HG03469 (cell line): ENCODE measurements around the gene OR5H2.
"Not testable (repeated sequence)": the region's sequence is repeated elsewhere in the genome, so short reads cannot be mapped to it uniquely, and the experiment has no call there.

Experiments used
- ATAC-seq: cut with Tn5 transposase; IDR thresholded peaks from one replicate; pipeline ENCODE4 v1.9.1; 2021; ENCODE audit warnings: mild to moderate bottlenecking, moderate library complexity, moderate number of reproducible peaks; ENCODE audit not compliant: unreplicated experiment

The OR5H2 gene

DNA sequence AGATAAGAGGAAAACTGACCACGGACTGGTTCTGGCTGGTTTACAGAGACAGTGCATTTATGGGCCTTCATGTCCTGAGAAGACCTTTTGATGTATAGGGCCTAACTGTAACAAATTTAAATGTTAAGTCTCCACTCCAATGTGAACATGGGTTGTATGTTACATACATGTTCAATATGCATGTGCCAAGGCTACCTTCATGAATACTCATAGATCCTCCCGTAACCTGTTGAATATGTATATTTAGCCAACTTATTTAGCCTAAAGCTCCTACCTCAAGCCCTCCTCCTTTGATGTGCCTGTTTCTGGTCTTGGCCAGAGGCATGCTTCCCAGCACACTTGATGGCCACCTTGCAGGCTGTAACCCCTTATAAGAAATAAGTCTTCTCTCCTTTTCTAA, at the start of gene OR5H2:
Gene OR5H2 (plus strand): TSS at position 301 of the 400 bp plus-strand sequence. CDS start 398 bp downstream, outside the sequence.
- ATAC-seq = no peak

DNA sequence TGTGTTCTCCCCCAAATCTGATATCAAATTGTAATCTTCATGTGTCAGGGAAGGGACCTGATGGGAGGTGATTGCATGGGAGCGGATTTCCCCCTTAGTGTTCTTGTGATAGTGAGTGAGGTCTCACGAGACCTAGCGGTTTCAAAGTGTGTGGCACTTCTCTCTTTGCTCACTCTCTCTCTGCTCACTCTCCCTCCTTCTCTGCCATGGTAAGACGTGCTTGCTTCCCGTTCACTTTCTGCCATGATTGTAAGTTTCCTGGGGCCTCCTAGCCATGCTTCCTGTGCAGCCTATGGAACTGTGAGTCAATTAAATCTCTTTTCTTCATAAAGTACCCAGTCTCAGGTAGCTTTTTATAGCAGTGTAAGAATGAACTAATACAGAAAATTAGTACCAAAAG, 48.8 kb upstream of the OR5H2 start:
- ATAC-seq = no peak

DNA sequence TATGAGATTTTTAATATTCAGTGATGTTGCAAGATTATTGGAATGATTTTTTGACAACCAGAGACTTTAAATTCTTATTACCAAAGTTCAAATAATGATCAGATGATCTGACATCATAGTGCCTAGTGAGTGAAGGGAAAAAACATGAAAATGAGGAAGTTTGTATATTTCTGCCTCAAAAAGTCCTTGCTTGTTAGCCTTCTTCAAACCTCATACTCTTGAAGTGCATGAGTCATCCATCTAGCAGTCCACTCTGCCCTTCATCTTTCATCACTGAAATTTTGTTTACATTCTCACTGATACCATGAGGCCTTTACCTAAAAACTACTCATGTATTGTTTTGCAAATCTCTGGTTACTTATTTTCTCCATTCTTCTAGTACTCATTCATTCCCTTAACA, 42.2 kb upstream of the OR5H2 start:
- ATAC-seq = no peak

DNA sequence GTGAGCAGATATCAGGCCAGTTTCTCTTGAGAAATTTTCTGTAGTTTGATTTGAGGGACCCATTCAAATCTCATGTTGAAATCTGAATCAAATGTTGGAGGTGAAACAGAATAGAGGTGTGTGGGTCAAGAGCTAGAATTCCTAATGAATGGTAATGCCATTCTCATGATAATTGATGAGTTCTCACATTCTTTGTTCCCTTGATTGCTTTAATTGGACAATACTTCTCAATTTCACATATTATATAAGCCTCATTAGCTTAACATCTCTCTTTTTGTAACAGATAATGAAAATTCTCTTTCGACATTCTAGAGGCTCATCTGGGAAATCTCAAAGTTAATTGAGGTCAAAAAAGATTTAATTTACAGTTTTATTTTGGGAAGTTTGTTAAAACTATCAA, 40.1 kb upstream of the OR5H2 start:
- ATAC-seq = no peak

DNA sequence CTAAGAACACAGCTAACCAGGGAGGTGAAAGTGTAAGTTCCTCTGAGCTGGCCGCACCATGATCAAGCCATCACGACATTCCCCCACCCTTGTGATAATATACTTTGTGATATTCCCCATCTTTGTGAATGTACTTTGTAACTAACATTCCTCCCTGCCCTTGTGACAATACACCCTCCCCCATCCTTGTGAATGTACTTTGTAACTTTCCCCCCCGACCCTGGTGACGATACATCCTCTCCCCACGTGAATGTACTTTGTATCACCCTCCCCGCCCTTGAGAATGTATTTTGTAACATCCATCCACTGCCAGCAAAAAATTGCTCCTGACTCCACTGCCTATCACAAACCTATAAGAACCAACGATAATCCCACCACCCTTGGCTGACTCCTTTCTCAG, 38.5 kb upstream of the OR5H2 start:
- no peak for ATAC-seq

DNA sequence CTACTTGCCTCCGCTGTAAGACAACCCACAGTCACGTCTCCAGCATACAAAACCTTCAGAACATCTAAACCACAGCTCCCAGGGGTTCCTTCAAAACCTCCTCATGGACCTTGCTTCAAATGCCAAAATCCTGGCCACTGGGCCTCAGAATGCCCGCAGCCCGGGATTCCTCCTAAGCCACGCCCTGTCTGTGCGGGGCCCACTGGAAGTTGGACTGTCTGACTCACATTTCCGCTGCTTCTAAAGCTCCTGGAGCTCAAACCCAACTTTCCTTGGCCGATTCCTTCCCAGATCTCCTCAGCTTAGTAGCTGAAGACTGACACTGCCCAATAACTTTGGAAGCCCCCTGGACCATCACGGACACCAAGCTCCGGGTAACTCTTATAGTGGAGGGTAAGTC, 36.2 kb upstream of the OR5H2 start:
- no peak for ATAC-seq

DNA sequence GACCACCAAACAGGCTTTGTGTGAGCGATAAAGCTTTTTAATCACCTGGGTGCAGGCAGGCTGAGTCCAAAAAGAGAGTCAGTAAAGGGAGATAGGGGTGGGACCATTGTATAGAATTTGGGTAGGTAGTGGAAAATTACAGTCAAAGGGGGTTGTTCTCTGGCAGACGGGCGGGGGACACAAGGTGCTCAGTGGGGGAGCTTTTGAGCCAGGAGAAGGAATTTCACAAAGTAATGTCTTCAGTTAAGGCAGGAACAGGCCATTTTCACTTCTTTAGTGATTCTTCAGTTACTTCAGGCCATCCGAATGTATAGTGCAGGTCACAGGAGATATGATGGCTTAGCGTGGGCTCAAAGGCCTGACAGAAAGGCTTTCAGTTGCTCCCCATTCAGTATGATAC, 26.3 kb upstream of the OR5H2 start:
- not testable (repeated sequence) for ATAC-seq

DNA sequence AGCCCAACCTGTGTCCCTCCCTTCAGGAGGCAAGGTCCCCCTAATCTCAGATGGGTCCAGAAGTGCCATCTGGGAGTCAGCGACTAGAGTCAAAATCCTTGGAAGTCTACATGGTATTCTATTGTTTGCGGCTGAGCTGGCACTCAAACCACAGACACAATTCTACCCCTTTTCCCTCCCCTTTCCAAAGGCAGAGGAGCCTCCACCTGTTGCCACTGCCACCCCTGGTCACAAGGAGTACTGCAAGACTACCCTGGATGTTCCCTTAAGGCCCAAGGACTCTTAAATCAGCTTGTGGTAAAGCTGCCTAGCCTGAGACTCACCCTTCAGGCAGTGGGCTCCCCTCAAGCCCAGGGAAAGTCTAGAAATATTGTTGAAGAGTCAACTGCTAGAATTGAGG, 22.6 kb upstream of the OR5H2 start:
- ATAC-seq = peak; percentile 70

DNA sequence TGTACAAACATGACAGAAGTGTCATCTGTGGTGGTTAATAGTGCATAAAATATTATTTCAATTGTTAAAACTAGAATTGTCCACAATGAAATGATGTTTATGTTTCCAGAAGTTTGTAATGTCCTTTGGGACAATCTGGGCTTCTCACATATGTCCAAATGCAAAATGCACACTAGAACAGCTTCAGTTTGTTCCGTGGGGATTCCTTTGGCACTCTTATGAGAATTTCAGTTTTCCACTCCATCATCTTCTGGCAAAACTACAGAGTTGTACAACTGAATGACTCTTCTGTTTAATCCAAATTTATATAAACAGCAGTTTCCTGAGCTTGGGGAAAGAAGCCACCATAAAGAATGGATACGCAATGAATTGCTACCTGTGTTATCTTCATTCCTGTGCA, 20.3 kb upstream of the OR5H2 start:
- no peak for ATAC-seq

DNA sequence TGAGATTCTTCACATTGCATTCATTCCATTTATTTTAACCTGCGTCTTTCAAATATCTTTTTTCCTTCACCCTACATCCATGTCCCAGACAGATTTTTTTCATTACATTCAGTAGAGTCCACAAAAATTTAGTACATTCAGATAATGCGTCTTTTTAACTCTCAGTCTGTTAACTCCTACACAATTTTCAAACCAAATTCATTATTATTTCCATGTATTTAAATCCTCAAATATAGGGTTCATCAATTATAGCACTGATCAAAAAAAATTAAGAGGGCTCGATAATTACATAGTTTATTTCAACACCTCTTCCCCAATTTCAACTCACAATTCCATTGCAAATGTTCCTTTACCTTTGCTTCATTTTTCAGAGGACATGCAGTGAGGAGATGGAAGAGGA, 18.4 kb upstream of the OR5H2 start, which contains the start of gene OR5H6:
Gene OR5H6 (plus strand): TSS at position 301 of the 400 bp plus-strand sequence. CDS start 89 bp downstream, at position 390.
- no peak for ATAC-seq

DNA sequence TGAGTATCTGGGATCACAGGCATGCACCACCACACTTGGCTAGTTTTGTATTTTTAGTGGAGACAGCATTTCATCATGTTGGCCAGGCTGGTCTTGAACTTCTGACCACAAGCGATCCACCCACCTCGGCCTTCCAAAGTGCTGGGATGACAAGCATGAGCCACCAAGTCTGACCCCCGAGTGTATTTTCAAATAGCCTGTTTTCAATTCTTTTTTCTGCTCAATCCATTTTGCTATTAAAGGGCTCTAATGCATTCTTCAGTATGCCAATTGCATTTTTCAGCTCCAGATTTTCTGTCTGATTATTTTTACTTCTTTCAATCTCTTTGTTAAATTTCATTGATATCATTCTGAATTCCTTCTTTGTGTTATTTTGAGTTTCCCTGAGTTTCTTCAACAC, 12.5 kb upstream of the OR5H2 start:
- no peak for ATAC-seq

DNA sequence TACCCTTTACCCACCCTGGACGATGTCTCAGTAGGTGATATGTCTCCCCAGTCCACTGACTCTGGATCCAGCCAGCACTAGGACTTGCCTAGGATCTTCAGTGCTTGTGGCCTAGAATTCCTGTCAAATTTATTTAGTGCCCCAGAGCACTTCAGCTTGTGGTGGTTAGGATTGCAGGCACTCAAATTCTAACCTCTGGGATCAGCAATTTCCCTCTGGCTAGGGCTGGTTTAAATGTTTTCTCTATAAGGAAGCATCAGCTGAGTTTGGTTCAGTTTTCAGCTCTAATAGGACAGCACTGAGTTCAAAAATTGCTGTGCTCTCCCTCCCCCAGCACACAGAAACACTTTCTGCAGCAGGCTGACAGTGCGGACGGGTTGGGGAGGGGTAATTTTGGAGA, 10.2 kb upstream of the OR5H2 start:
- no peak for ATAC-seq

DNA sequence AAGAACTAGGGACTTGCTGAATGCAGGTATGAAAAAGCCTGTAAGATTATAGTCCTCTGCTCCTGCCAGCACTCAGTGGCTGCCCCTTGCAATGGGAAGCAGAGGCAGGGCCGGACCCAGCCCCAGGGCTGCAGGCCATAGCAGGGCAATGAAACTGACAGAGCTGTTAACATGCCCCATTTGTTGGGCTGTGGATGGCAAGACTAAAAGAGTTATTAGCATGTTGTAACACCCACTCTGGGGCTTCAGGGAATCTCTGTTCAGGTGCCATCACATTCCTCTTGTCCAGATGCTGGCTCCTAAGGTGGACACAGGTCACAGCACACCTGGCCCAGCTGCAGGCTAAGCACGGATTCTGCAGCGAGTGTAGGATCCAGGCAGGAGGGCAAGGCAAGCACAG, 7.4 kb upstream of the OR5H2 start:
- no peak for ATAC-seq

DNA sequence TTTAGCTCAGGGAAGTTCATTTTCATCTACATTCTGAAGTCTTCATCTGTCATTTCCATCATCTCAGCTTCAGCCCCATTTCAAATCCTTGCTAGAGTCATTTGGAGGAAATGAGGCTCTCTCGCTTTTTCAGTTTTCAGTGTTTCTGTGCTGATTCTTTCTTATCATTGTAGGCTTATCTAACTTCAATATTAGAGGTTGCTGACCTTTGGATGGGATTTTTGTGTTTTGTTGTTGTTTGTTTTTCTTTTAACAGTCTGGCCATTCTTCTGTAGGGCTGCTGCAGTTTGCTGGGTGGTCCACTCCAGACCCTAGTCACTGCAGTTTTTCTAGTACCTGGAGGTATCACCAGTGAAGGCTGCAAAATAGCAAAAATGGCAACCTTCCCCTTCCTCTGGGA, 8.6 kb downstream of the OR5H2 start:
- ATAC-seq = no peak

DNA sequence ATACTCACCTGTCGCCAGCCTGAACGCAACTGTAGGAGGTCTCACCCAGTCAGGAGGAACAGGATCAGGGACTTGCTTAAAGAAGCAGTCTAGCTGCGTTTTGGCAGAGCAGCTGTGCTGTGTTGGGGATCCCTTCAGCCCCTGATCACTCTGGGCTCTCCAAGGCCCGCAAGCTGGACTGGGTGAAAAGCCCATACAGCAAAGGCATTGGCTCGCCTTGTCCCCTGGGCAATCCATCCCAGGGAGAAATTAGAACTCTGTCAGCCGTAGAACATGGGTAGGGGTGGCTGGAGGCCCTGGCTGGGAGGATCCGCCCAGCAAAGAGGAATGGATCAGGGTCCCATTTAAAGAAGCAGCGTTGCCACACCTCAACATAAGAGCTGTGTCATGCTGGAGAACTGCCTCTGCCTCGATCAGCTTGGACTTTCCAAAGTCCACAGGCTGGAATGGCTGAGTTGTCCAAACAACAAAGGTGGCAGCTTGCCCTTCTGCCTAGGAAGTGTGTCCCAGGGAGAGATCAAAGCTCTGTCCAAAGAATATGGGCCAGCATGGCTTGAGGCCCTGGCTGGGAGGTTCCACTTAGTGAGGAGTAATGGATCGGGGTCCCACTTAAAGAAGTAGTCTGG, 9.1 kb downstream of the OR5H2 start:
- no peak for ATAC-seq

DNA sequence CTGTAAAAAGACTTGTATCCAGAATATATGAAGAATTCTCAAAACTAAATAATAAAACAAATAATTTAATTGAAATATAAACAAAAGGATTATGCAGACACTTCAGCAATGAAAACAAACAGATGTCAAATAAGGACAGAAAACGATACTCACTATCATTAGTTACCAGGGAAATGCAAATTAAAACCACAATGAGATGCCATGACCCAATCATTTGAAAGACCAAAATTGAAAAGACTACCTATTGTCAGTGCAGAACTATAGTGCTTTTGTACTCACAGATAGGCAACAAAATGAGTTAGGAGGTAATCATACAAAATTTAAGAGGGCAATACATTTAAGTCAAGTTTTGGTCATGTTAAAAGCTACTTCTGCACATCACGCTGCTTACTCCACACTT, 39.8 kb downstream of the OR5H2 start:
- ATAC-seq = no peak

DNA sequence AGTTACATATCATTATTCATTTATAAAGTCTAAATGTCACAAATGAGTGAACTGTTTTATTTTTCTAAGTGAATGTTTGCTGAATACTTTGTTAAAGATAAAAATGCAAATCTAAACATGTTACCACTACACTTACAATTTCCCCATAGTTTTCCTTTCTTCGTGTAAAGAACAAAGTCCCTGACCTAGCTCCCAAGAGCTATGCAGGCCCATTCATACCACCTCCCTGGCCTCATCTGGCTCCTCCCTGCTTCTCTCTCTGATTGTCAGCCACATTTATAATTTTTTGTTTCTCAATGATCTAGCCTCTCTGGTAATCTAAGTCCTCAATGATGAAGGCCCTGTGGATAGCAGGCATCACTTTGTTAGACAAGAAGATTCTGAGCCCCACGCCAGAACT, 40.4 kb downstream of the OR5H2 start:
- no peak for ATAC-seq

DNA sequence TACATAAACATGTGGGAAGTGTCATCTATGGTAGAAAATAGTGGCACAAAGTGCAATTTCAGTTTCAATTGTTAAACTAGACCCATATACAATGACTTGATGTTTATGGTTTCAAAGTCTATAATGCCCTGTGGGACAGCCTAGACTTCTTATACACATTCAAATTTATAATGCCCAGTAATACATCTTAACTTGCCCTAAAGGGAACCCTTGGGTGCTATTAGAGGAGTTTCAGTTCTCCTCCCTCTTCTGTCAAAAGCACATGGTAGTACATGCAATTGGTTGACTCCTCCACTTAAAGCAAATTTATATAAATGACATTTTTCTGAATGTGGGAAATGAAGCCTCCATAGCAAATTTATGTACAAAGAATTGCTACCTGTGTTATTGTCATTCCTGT, 41.1 kb downstream of the OR5H2 start:
- no peak for ATAC-seq

DNA sequence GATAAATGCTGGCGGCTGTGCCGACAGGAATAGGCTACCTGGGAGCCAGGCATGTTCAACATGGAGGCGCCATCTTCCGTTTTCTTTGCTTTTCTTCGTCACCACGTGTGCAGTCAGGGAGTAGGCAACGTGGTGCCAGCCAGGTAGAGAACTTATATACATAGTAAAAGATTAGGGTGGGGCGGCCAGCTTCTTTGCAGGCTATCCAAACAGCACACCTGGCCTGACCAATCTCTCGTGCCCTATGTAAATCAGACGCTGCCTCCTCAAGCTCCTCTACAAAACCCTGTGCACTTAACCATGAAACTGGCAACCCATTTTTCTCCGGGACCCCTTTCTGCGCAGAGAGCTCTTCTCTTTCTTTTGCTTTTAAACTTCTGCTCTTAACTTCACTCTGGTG, 42.8 kb downstream of the OR5H2 start:
- no peak for ATAC-seq

DNA sequence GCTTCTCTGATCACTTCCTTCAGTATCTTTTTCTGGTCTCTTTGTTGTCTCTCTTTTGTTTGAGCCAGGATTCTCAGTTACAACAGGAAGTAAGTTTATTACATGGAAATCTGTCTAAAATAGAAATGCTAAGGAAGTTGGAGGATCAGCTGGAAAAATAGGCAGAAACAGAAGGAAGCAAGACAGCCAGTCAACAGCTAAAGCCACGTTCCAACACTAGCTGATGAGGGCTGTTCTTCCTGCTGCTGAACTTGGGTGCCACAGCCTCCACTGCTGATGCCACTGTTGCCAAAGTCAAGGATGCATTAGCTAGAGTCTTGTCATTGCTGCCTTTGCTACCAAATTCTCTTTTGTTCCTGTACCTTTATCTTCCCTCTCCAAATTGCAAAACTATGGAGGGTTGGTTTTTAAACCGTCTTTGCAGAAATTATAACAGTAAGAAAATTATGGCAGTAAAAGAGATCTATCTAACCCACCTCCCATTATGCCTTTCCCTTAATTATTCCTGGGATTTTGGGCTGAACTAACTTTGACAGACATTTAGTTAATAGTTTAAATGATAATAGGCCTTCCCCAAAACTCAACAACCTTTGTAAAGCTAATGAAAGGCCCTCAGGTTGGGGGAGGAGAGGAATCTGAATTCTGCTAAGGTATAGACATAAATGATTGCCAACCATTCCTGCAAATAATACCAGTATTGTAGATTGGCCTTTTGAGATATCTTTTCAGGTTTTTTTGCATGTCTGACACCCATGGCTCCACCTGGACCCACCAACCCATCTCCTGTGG, 44.0 kb downstream of the OR5H2 start:
- no peak for ATAC-seq

DNA sequence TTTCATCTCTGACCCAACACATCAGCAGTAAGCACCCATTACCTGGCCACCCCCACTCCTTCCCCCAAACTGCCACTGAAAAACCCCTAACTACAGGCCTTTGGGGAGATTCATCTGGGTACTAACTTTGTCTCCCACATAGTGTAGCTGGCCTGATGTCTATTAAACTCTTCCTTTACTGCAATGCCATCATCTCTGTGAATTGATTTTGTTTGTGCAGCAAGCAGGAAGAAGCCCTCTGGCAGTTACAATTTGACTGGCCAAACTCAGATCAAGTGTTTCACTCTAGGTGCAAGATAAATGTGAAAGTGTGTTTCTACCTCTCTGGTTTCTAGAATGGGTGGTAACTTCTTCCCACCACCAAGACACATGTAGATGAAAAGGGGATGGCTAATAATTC, 44.6 kb downstream of the OR5H2 start:
- peak; percentile 73 for ATAC-seq

DNA sequence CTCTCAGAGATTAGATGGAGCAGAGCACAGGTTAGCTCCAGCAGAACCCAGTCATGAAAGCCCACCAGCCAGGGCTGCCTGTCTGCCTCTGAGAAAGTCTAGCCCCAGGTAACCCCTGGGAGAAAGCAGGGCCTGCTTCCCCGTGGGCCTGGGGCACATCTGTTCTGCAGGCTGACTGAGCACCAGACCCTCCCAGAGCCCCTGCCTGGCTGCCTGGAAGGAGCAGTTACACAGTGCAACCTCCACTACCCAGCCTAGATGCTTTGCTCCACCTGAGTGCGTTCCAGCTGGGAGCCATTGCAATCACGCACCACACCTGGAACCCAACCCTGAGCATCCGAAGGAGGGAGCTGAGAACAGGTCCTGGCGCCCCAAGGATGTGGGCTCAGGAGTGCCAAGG, 46.6 kb downstream of the OR5H2 start:
- no peak for ATAC-seq
